Stimulated activated CD4-positive, alpha-beta T cell treated with anti-CD3 and anti-CD28 coated beads, Interleukin-2, amount 100 ng/mL, for 4 hours (primary cell): Measurements from ENCODE around the gene SLC49A4.

Experiments used
- DNase-seq: peaks from one replicate; pipeline ENCODE4 v3.0.0-alpha.2; 2020; ENCODE audit warnings: low read depth

The SLC49A4 gene

GRCh38 chr3:122907471-122907870, 112.6 kb downstream of the SLC49A4 start:
- no peak for DNase-seq

DNA sequence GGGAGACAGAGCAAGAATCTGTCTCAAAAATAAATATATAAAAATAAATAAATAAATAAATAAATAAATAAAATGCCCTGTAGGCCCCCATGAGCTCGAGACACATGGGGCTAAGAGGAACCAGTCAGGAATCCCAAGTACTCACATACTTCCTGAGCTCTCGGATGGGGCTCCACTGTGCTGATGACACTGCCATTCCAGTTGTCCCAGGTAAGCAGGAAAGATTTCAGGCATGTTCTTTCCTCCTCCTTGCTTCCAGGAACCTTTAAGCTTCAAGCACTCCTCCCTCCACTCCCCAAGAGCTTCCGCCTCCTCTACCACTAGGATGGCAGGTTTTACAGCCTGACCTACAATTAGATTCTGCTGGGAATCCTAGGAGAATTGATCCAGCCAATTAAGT, 113.4 kb downstream of the SLC49A4 start:
- DNase-seq: no peak

- no peak for DNase-seq
Observed at GRCh38 chr3:122911901-122912300, 117.0 kb downstream of the SLC49A4 start.

GRCh38 chr3:122912772-122913538, 118.1 kb downstream of the SLC49A4 start:
- no peak for DNase-seq

GRCh38 chr3:122913539-122914100, 118.8 kb downstream of the SLC49A4 start:
- DNase-seq: no peak

DNA sequence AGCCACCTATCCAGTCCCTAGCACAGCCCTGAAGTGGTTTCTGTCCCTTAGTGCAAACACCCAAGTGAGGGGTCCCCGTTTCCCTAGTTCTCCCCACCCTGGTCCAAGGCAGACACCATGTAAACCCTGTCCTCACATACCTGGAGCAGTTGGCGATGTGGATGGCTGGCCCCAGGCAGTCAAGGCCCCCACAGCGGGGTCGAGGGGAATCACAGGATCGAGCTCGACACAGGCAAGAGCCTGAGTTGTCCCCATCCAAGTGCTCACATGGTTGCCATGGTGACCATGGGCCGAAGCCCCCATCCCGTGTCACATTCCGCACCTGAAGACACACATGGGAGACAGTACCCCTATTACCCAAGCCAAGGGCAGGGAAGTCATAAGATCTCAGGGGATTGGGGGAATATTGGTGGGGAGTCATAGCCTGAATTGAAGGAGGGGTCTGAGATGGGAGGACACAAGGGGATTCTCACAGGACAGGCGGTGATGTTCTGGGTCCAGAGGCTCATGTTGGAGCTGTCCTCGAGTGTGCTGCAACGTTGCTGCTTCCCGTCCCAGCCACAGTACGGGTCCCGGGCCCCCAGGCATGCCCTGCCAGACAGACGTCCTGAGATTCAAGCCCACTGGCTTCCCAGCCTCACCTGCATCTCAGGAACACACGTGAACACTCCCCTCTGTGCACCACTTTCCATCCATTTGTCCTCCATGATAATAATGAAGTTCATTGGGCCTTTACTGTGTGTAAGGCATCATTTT, 120.6 kb downstream of the SLC49A4 start:
- no peak for DNase-seq

DNA sequence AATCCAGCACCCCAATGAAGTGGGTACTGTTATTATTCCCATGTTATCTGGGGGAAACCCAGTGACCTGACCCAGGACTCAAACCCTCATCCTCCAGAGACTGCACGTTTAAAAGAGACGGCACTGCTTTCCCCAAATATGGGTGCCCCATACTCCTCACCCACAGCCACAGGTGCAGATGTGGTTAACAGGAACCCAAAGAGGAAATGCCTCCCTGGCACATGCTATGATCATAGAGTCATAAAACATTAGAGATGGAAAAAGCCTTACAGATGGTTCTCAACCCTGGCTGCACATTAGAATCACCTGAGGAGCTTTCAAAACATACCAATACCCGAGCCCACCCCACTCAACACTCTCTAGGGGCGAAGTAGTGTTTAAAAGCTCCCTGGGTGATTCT, 121.2 kb downstream of the SLC49A4 start:
- DNase-seq: no peak

DNA sequence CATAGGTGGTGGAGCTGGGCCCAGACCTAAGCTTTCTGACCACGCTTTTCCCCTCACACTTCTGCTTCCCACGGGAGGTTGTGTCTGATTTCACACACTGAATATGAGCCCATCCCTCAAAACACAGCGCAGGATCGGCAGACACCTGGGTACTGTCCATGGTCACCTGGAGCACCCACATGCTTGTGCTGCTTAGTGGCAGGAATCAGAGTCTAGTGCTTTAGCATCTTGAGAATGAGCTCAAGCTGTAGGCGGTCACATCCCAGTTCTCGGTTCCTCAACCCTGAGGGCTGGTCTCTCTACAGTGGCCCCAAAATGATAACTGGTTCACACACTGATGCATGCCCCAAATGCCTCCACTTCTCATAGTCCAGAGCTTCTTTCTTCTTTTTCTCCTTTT, 121.7 kb downstream of the SLC49A4 start:
- no peak for DNase-seq

- DNase-seq: no peak
Observed at GRCh38 chr3:122917412-122917811, 122.5 kb downstream of the SLC49A4 start.

- no peak for DNase-seq
Observed at GRCh38 chr3:122918576-122919290, 123.9 kb downstream of the SLC49A4 start.

DNA sequence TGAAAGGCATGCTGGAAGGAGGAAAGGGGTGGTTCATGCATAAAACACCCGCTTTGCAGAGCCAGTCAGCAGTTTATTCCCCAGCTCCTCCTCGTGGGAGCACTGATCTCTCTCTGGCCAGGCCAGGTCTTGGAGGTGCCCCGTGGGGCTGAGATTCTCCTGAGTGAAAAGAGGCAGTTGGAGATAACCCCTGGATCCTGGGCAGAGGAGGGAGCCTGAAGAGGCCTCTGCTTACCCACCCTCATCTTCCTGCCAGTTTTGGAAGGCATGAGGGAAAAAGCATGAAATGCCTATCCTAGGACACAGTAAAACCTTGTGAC, 124.4 kb downstream of the SLC49A4 start:
- no peak for DNase-seq

DNA sequence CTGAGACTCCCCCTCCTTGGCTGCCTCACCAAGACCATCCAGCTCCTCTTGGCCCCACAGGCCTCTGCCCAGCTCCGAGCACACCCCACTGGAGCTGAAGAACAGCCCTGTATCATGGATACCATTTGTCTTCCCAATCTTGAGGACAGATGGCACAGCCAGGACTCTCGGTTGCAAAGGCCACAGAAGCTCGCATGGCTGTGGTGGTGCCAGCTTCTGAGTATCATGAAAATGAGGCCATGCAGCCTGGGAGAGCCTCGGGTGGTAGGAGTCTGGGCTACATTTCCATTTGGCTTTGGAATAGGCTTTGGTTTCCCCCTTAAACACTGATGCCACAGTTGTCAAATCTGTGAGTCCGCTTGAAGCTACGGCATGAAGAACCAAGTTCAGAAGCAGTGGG, 126.1 kb downstream of the SLC49A4 start:
- DNase-seq: no peak

- no peak for DNase-seq
Observed at GRCh38 chr3:122921791-122922651, 127.2 kb downstream of the SLC49A4 start.

DNA sequence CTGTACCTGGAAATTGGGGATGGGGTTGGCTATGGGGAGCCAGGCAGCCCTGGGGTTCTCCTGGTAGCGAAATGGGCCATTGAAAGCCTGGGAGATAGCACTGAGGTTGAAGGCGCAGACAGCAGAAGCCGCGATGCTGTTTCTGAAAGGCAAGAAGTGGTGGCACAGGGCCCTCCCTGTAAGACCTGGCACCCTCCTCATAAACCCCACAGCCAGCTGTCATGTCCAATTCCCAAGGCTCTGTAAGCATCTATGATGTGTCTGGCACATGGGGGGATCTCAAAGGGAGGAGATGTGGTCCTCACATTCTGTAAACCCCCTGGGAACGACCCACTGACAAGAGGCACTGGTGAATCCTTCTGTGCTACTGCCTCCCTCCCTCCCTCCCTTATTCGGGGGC, 128.7 kb downstream of the SLC49A4 start:
- DNase-seq: no peak

GRCh38 chr3:122924056-122924455, 129.2 kb downstream of the SLC49A4 start:
- no peak for DNase-seq

DNA sequence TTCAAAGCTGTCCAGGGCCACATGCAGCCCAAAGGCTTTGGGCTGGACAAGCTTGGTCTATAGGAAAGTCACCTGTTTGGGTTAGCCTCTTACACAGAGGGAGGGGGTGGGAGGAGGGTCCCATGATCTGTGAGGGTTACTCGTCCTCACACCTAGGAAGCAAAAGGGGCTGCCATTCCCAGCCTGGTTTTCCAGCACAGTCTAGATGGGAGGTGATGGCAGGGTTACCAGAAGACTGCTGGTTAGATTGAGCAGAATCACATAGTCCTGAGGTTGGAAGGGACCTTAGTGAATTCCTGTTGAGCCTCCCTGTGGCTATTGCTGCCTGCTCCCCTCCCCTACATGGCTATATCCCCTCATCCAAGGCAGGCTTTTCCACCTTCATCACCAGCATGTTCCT, 130.9 kb downstream of the SLC49A4 start:
- DNase-seq: no peak

GRCh38 chr3:122926322-122926721, 131.5 kb downstream of the SLC49A4 start:
- no peak for DNase-seq

GRCh38 chr3:122926811-122927210, 131.9 kb downstream of the SLC49A4 start:
- no peak for DNase-seq

DNA sequence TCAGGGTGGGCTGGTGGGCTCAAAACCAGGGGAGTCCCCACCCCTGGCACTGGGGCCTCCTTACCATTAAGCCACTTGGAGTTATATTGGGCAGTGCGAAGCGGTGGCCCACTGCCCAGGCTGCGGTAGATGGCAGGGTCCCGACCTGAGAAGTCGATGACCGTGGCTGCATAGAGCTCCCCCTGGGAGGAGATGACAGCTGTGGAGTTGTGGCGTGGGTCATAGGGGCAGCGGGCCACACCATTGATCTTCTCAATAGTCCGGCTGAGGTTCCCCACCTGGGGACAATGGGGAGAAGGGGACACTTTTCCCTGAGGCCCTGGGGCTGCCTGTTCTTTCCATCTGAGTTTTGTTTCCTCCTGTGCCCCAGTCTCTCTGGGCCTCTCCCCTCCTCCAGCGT, 132.9 kb downstream of the SLC49A4 start:
- DNase-seq: no peak

- no peak for DNase-seq
Observed at GRCh38 chr3:122928396-122929187, 133.7 kb downstream of the SLC49A4 start.
